NCI-H1417 treated with DMSO at 0.1 percent for 48 hours (cell line): ENCODE measurements around the gene STAP1.
"Not testable (repeated sequence)": the region's sequence is repeated elsewhere in the genome, so short reads cannot be mapped to it uniquely, and the experiment has no call there.

ENCODE experiments used
- DNase-seq: peaks from one replicate; lab custom pipeline; 2025; lab: John Stamatoyannopoulos, UW

The STAP1 gene

GRCh38 chr4:67616478-67616877, 58.0 kb downstream of the STAP1 start:
- DNase-seq, result no peak

GRCh38 chr4:67624939-67625338, 66.4 kb downstream of the STAP1 start:
- DNase-seq, result no peak

- DNase-seq, result no peak
Measured at GRCh38 chr4:67632492-67632891, 74.0 kb downstream of the STAP1 start.

- no peak for DNase-seq
Measured at GRCh38 chr4:67634741-67635140, 76.2 kb downstream of the STAP1 start.

GRCh38 chr4:67635331-67635730, 76.8 kb downstream of the STAP1 start:
- no peak for DNase-seq

- not testable (repeated sequence) for DNase-seq
Measured at GRCh38 chr4:67636978-67637377, 78.5 kb downstream of the STAP1 start.

- no peak for DNase-seq
Measured at GRCh38 chr4:67638136-67638535, 79.6 kb downstream of the STAP1 start.

GRCh38 chr4:67651536-67651935, 93.0 kb downstream of the STAP1 start:
- no peak for DNase-seq
